ENCODE measurements around the gene EMP3.
"Not testable (repeated sequence)": the region's sequence is repeated elsewhere in the genome, so short reads cannot be mapped to it uniquely, and the experiment has no call there.

EMP3 gene

DNA sequence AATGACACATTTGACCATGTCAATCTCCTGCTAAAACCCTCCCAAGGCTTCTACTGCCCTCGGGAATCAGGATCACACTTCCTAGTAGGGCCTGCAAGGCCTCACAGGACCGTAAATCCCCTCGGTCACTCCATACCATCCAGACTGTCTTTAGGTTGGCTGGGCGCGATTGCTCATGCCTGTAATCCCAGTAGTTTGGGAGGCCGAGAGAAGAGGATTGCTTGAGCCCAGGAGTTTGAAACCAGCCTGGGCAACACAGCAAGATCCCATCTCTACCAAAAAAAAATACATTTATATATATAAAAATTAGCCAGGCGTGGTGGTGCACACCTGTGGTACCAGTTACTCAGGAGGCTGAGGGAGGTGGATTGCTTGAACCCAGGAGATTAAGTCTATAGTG lies 23.4 kb downstream of the EMP3 start:
- DNase-seq: no peak

DNA sequence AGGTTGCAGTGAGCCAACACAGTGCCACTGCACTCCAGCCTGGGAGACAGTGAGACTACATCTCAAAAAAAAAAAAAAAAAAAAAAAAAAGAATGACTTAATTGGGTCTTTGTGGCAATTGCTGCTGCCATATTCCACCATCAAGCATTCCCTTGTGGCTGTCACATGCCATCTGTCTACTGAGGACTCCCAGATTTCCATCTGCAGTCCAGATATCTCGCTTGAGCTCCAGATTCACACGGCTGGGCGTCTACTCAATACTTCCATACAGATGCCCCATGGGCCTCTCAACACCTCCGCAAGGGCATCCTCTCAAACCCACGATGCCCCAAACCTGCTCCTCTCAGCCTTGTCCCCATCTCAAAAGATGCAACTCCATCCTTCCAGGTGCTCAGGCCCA lies 25.5 kb downstream of the EMP3 start:
- no peak for DNase-seq

DNA sequence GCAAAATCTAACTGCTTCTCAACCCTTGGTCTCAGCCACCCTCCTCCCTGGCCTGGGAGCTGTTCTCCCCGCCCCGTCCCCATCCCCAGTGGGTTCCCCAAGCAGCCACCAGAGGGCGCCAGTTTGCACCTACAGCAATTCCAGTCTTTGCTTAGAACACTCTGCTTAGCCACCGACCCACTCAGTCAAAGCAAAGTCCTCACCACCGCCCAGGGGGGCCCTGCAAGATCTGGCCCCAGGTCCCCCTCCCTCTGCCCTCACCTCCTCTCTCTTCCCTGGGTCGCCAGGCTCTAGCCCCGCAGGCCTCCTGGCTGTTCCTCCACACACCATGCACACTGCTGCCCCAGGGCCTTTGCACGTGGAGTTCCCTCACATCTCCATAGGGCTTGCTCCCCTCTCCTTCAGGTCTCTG lies 26.0 kb downstream of the EMP3 start:
- peak; percentile 83 for DNase-seq

DNA sequence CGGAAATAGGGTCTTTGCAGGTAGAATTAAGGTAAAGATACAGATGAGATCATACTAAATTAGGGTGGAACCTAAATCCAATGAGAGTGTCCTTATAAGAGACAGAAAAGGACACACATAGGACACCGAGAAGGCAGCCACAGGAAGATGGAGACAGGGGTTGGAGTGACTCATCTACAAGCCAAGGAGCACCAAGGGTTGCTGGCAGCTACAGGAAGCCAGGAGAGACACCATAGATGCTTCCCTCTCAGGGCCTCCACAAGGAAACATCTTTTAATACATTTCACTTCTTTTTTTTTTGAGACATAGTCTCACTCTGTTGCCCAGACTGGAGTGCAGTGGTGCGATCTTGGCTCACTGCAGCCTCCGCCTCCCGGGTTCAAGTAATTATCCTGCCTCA lies 28.3 kb downstream of the EMP3 start:
- DNase-seq: no peak

DNA sequence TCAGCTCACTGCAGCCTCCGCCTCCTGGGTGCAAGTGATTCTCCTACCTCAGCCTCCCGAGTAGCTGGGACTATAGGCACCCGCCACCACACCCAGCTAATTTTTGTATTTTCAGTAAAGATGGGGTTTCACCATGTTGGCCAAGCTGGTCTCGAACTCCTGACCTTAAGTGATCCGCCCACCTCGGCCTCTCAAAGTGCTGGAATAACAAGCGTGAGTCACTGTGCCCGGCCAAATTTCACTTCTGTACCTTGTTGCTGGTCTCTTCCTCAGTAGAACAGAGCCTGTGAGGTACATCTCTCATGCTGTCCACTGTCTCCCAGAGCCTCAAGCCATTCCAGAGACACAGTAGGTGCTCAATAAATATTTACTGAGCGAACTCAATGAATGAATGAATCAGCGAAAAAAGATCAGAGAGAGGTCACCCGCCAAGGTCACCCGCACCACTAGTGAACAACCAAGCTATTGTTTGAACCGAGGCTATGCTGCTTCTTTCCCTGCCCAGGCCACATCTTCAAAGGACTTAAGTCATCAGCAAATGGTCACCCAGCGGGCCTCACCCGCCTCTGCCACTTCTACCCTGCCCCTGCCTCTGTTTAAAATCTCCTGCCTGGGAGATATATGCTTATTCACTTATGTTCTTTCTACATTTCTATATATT lies 29.1 kb downstream of the EMP3 start:
- DNase-seq: no peak

DNA sequence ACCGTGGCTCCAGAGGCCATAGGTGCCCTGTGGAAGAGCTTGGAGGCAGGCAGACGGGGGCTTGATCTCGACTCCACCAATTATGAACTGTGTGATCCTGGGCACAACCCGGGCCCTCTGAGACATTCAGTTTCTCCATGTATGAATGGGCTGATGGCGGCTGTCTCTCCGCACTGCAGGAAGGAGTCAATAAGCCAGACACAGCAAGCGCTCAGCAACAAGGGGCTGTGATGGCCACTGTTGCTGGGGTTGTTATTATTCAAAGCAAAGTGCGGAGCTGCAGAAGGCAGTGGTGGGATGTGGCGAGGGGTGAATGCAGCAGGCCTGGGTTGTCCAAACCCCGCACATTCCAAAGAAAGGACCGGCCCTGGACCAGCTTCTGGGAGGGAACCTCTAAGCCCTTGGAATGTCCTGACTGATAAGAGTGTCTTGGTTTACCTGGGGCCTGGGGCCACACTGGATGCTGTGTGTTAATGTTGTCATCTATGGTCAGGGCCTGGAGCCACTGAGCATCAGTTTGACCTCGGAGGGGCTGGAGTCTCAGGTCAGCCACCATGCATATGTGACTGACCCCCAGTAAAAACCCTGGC lies 30.1 kb downstream of the EMP3 start:
- no peak for DNase-seq

DNA sequence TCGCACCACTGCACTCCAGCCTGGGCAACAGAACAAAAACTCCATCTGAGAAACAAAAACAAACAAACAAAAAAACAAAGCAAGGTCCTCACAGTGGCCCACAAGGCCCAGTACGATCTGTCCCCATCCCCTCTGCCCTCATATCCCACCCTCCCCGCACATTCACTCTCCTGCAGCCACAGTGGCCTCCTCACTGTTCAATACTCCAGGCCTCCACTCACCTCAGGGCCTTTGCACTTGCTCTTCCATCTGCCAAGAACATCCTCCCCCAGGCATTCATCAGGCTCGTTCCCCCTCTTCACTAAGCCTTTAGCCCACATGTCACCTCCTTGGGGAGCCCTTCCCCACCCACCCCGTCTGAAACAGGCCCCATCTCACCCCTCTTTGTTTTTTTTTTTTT lies 33.8 kb downstream of the EMP3 start:
- DNase-seq: no peak

DNA sequence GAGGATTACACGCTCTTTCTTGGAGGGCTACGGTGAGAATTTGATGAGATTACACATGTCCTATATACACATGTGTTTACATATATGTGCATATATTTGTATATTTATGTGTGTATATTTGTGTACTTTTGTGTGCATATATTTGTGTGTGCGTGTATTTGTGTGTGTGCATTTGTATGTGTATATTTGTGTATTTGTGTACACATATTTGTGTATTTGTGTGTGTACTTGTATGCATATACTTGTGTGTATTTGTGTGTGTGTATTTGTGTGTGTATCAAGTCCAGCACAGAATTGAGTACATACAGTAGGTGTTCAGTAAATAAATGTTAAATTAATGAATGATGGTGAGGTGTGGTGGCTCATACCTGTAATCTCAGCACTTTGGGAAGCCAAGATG lies 36.6 kb downstream of the EMP3 start:
- DNase-seq: no peak

DNA sequence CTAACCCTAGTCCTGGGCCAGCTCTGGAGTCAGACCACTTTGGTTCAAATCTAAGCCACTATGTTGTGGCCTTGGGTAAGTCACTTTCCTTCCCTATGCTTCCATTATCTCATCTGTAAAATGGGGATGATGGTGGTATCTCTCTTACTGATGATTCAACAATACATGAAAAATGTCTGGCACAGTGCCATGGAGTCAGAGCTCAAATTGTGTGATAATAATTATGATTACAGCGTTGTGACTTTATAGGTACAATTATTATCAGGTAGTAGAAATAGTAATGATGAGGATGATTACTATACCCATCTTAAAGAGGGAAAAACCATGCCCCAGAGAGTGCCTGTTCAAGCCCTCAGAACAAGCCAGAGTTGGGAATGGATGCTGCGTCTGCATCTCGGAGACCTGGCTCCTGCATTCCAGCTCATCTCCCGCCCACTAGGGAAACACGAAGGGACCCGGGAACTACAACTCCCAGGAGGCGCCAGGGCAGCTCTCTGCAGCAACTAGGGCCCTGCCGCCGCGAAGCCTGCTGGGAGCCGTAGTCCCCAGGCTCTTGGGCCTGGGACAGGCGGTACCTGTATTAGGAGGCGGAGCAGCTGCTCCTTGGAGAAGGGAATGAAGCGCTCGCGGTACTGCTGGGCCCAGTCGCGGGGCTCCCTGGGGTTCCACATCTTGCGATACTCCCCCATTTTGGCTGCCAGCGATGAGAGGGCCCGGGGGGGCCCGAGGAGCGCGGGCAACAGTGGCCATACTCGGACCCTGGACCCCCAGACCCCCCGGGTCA lies 37.6 kb downstream of the EMP3 start:
- DNase-seq: peak; percentile 88

DNA sequence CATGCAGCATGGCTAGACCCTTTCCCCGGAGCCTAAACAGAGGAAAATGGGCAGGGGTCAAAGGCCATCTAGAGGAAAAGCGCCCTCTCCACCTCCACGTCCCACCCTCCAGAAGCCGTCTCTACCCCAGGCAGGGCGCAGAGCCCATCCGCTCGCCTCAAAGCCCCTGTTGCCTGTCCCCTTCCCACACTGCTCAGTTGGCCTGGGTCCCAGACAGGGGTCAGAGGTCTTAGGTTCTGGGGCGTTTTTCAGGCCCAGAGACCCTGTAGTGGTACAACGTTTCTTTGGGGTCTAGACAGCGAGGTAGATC lies 38.1 kb downstream of the EMP3 start:
- DNase-seq: no peak

DNA sequence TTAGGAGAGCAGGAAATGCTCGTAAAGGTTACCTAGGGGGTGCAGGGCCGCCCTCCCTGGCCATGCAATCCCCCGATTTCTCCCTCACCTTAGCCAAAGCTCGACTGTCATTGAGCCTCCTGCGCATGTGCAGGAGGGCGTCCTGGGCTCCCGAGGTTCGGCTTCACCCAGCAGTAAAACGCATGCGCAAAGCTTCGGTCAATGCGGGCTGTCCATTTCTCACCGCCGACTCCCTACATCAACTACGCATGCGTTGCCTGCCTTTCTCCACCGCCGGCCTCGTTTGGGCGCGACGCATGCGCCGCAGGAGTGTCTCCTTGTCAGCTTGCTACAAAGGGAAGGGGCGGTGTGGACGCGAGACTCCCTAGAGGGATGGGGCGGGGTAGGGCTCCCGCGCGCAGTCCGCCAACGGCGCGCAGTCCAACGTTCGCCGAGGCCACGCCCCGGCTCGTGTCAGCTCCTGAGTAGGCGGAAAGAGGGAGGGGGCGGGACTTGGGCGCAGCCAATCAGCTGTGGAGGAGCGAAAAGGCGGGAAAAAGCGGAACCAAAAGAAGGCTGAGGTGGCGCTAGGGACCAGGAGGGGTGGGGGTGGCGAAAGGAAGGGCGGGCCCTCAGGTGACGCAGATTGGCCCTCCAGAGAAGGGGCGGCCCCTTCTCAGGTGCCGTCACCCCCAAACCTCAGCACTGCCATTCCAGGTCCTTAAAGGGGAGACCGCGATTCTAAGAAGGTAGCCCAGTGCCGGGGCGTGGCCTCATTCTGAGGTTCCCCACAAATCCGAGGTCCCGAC lies 38.7 kb downstream of the EMP3 start, which contains the start of the genes SYNGR4 and TMEM143:
Gene SYNGR4, plus strand, starts transcription at position 558 of the 788 bp plus-strand sequence. CDS start 1,476 bp downstream, outside the sequence.
Gene TMEM143, minus strand, starts transcription at position 131 of the 788 bp plus-strand sequence. Its CDS starts 20 bp downstream, at position 111.
- DNase-seq: peak; percentile 95

DNA sequence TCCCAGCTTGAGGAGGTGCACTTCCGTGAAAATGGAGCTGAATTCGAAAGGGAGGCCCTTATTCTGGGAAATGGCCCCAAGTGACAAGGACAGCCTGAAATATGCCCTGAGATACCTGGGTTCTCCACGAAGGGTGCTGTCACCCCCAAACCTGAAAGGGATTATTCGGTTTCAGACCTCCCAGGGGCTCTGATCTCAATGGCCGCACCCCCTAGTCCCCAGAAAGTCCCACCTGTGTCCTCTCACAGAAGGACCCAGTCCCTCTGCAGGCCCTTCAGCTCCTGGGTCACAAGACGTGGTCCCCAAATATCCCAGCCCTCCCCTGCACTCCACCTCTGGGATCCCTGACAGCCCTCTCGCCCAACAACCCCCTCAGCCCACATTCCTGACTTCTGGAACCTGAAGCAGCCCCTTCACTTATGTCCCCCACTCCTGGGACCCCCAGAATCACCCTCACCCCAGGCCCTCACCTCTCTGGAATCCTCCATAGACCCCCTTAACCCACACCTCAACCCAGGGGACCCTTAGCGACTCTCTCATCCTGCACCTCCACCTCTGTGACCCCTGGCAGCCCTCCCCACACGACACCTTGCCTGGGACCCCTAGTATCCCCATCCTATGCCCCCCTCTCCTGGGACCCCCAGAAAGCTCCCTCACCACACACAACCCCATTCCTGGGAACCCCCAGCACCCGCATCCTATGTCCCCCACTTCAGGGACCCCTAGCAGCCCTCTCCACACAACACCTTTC lies 39.4 kb downstream of the EMP3 start:
- DNase-seq: no peak

DNA sequence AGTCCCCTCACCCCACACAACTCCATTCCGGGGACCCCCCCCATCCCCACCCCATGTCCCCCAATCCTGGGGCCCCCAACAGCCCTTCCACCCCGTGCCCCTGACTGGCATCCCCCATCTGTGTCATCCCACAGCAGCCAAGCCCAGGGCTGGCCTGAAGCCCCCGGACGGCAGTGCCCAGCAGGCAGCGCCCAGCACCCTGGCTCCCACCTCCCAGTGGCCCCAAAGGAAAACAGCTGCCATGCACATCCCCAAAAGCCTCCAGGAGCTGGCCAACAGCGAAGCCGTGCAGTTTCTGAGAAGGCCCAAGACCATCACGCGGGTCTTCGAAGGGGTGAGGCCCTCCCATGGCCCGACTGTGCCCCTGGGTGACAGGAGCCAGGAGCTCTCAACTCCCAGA lies 40.2 kb downstream of the EMP3 start:
- DNase-seq: no peak

DNA sequence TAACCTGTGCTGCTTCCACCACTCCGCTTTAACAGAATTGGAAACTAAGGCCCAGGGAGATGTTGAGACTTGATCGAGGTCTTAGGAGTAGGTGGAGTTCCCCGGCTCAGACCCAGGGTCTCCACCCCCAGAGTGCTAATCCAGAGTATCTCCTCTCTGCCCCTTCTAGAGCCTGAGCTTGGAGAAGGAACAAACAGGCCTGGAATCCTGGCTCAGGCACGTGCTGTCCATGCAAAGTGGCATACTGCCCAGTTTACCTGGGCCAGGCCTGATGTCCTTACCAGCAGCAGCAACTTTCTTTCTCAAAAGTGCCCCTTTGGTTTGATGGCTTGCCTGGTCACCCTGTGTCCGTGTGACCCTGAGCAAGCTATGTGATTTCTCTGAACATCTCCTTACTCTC lies 42.5 kb downstream of the EMP3 start:
- DNase-seq: no peak

DNA sequence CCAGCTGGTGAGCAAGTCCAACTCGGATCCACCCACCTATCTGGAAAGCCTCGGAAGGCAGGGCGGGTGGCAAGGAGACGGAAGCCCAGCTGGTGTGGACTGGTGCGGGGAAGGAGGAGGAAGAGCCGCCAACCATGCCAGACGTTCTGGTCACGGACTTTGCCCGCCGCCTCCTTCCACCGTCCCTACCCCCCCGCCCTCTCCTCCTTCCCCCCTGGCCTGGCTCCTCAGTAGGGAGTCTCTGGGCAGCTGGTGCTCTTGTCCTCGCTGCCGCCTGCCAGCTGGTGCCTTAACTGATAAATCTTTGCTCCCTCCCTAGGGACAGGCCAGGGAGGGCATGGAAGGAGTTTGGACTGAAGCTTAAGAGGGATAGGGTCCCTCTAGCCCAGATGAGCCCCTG lies 43.6 kb downstream of the EMP3 start:
- no peak for DNase-seq

DNA sequence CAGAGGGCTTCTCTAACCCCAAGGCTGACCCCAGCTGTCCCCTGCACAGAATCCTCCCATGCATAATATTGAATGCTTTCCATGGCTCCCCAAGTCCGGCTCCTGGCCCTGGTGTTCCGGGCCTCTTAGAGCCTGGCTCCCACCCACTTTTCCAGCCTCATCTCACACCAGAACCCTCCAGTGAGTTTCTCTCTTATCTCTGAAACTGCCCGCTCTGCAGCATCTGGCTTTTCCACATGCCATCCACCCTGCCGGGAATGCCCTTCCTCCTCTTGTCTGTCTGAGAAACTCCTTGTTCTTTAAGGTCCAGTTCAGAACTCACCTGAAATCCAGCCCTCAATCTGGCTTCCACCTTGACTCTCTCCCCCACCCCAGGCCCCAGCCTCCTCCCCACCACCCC lies 45.6 kb downstream of the EMP3 start:
- DNase-seq: no peak

DNA sequence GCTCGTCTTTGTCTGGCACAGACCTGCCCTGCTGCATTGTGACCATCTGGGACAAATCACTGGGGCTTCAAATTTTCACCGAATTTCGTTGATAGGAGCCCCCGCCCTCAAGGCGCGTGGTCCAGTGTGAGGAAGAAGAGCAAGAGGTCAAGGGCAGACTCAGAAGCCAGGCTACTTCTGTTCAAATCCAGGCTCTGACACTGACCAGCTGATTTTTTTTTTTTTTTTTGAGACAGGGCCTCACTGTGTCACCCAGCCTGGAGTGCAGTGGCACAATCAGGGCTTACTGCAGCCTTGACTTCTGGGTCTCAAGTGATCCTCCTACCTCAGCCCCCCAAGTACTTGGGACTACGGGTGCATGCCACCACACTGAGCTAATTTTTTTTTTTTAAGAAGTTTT lies 46.0 kb downstream of the EMP3 start:
- no peak for DNase-seq

DNA sequence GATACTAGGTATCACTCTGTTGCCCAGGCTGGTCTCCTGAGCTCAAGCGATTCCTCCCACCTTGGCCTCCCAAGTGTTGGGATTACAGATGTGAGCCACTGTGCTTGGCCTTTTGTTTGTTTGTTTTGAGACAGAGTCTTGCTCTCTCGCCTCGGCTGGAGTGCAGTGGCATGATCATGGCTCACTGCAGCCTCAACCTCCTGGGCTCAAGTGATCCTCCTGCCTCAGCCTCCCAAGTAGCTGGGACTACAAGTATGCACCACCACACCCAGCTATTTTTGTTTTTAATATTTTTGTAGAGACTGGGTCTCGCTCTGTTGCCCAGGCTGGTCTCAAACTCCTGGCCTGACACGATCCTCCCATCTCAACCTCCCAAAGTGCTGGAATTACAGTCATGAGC lies 46.4 kb downstream of the EMP3 start:
- DNase-seq: not testable (repeated sequence)

DNA sequence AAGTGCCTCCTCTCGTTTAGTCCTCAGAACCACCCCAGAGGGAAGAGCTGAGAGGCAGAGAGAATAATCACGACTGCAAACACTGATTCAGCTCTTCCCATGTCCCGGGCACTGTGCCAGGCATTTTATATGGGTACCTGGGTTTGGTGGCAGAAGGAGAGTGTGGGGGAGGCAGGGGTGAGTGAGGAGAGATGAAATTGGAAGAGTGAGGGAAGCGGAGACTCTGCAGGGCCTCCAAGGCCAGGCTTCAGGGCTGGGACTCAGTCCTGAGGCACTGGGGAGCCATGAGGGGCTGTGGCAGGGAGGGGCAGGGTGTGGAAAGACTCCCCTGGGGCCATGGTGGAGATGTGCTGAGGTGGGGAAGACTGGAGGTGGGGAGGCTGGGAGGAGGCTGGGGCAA lies 47.6 kb downstream of the EMP3 start:
- DNase-seq: no peak

DNA sequence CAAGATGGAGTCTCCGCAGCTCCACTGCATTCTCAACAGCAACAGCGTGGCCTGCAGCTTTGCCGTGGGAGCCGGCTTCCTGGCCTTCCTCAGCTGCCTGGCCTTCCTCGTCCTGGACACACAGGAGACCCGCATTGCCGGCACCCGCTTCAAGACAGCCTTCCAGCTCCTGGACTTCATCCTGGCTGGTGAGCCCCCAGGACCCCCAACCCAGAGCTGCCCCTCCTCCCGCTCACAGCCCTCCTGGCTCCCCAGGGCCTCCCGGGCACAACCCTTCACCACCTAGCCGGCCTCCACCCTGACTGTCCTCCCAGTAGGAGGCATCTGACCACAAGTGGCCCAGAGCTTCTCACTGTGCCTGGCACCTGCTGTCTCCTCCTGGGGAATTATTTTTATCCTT lies 48.2 kb downstream of the EMP3 start:
- DNase-seq: no peak

DNA sequence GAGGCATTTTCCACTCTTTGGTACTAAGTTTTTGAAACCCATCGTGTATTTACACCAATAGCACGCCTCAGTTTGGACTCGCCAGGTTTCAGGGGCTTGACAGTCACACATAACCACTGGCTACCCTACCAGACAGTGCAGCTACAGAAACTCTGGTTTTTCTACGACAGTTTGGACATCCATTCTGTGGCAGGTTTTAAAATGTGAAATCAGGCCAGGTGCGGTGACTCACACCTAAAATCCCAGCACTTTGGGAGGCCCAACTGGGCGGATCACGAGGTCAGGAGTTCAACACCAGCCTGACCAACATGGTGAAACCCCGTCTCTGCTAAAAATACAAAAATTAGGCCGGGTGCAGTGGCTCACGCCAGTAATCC lies 52.8 kb downstream of the EMP3 start:
- DNase-seq: no peak

DNA sequence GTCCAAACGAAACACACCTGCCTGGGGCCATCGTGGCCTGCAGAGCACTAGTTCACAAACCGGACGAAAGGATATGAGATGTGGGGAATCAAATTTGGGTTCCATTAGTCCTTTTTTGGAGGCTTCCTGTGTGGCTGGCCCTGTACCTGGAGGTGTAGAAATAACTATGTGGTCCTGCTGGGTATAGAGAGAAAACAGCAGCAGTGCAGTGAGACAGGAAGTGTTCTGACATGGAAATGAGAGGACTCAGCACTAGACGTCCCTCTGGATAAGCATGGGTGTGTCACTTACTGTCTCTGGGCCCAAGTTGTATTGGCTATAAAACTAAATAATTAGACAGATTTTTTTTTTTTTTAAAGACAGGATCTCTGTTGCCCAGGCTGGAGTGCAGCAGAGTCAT lies 53.7 kb downstream of the EMP3 start:
- DNase-seq: no peak
